Psoas muscle (tissue), 8 donors: ENCODE results near the gene AGRP. TPM values are rescaled to one million over a fixed set of nuclear protein-coding genes. Genes with fewer than 3 reads are reported as not detected.
A peak's percentile ranks its signal among the peaks of the same experiment; 100 is the strongest.

Source experiments
- ATAC-seq, 4 donors: fragments of 200-7000 bp; cut with Tn5 transposase; one replicate each; pipeline ENCODE4 v1.9.1; 2020; ENCODE audit warnings: moderate library complexity in 3 of 4, mild to moderate bottlenecking in 2 of 4
- DNase-seq, 2 donors: peaks; one replicate each; pipeline ENCODE4 v3.0.0-alpha.2; 2020
- H3K27ac ChIP-seq: fragments of 200-600 bp; one replicate; pipeline ENCODE4 v1.8.0; 2022
- H3K27me3 ChIP-seq, 3 donors: fragments of 200-600 bp in 1 of 3; one replicate each; pipeline versions ENCODE4 v1.6.1 to v1.8.0; 2013 to 2022; ENCODE audit warnings: low read length in 2 of 3, mild to moderate bottlenecking in 2 of 3, moderate library complexity in 1 of 3; ENCODE audit not compliant: insufficient read depth in 3 of 3
- H3K36me3 ChIP-seq, 2 donors: fragments of 200-600 bp in 1 of 2; one replicate each; pipeline versions ENCODE4 v1.6.1 to v1.8.0; 2013 to 2022; ENCODE audit warnings: low read depth in 1 of 2, mild to moderate bottlenecking in 1 of 2, moderate library complexity in 1 of 2; ENCODE audit not compliant: insufficient read depth in 1 of 2
- H3K4me1 ChIP-seq: fragments of 200-600 bp; one replicate; pipeline ENCODE4 v1.8.0; 2022
- H3K4me3 ChIP-seq: fragments of 200-600 bp; one replicate; pipeline ENCODE4 v1.8.0; 2022; ENCODE audit warnings: mild to moderate bottlenecking
- H3K9me3 ChIP-seq: fragments of 200-600 bp; one replicate; pipeline ENCODE4 v1.8.0; 2022
- CTCF ChIP-seq: fragments of 200-600 bp; IDR thresholded peaks from one replicate; pipeline ENCODE4 v1.8.0; 2022; ENCODE audit warnings: antibody characterized with exemption
- WGBS, 3 donors: extraction: QIAGEN DNeasy Blood & Tissue Kit; methylation state at CpG; one replicate each; pipeline versions ENCODE4 v1.1.6 to v1.1.7; 2013; 5-methylcytosine and 5-hydroxymethylcytosine counted together
- intact Hi-C, 2 donors: fragments of 100-400 bp; cut with DNase I; formaldehyde crosslinking; loops; one replicate each; pipeline versions ENCODE4 v1.11.0 to v1.14.2; 2022
- polyA plus RNA-seq, 3 donors: library from polyadenylated mRNA; stranded (reverse); fragments of 200-250 nt; gene quantifications; one replicate each; pipeline ENCODE4 v1.2.3, GENCODE V29; 2013
- total RNA-seq, 4 donors: library from RNA; stranded (reverse); fragmentation: NEBNext Ultra II Directional in 2 of 4; extraction: Animal tissue kit (Norgen Biotek cat#: 25700) in 2 of 4; gene quantifications; one replicate each; pipeline versions ENCODE4 v1.2.1 to v1.2.4, GENCODE V29; 2021 to 2023
- donor health status: healthy with polysubstance abuse.
- donor health status: DM: no; HTN: no; CAD: no; lungs with moderate emphysema.
- donor health status: Bipolar disorder and iron deficiency.
- donor health status: healthy.
- donor health status: DM: yes; HTN: yes; CAD: no.
- donor health status: DM: no; HTN: no; CAD: no.
- donor health status: DM: no; HTN: no; CAD: no.
- donor health status: DM: yes; HTN: yes; CAD: no.

The AGRP gene
- total and polyA plus RNA-seq, 7 donors = not detected

GRCh38 chr16:67471758-67472384 is 11.5 kb downstream of the AGRP start:
- Histone ChIP-seq H3K9me3 (no peaks in the 10 kb centered on the region), H3K36me3 (no peaks in the 10 kb centered on the region), H3K4me3 (no peak overlapping the region), H3K27ac (no peak overlapping the region), H3K4me1 (peaks cover 76% of the 10 kb centered on the region), H3K27me3 (no peaks in the 10 kb centered on the region)
- TF ChIP-seq CTCF = no peak
- 84 to 91% (median 87%) methylated on average over 6 of the region's 6 CpGs for WGBS, 3 donors
- DNase-seq (peak in 1 of 2 donors; percentile 46), ATAC-seq (no peak)
- intact Hi-C loops = no loop called here

GRCh38 chr16:67470359-67470758 is 13.0 kb downstream of the AGRP start:
- ATAC-seq (peak; percentile 90 to 95 (median 94)), DNase-seq (peak; percentile 94 to 99)
- H3K36me3 ChIP-seq = no peaks in the 10 kb centered on the region
- peaks cover 67% of the 10 kb centered on the region for H3K4me1 ChIP-seq
- no peaks in the 10 kb centered on the region for H3K27me3 ChIP-seq
- H3K9me3 ChIP-seq = no peaks in the 10 kb centered on the region
- H3K4me3 ChIP-seq = no peak overlapping the region
- intact Hi-C loops = no loop called here
- 15 to 20% (median 18%) methylated on average over 7 of the region's 7 CpGs for WGBS, 3 donors
- peak overlapping the region; percentile 59 for H3K27ac ChIP-seq
- no peak for TF ChIP-seq CTCF

GRCh38 chr16:67468731-67469130 is 14.6 kb downstream of the AGRP start:
- no peak for TF ChIP-seq CTCF
- intact Hi-C loops = no loop called here
- Histone ChIP-seq H3K36me3 (no peaks in the 10 kb centered on the region), H3K4me3 (no peak overlapping the region), H3K4me1 (peaks cover 73% of the 10 kb centered on the region), H3K27ac (no peak overlapping the region), H3K9me3 (no peaks in the 10 kb centered on the region), H3K27me3 (no peaks in the 10 kb centered on the region)
- ATAC-seq (no peak), DNase-seq (no peak)
- WGBS, 3 donors = 88 to 96% (median 93%) methylated on average over 5 of the region's 5 CpGs

- intact Hi-C loops = no loop called here
Measured at GRCh38 chr16:67466581-67466980, 16.8 kb downstream of the AGRP start.

More at GRCh38 chr16:67466581-67466980, 16.8 kb downstream of the AGRP start:
- Histone ChIP-seq H3K36me3 (no peaks in the 10 kb centered on the region), H3K4me1 (peaks cover 82% of the 10 kb centered on the region), H3K4me3 (no peak overlapping the region), H3K27me3 (no peaks in the 10 kb centered on the region), H3K9me3 (no peaks in the 10 kb centered on the region), H3K27ac (no peak overlapping the region)
- no peak for ATAC-seq
- 79 to 83% (median 79%) methylated on average over 6 of the region's 6 CpGs for WGBS, 3 donors
- peak in 1 of 2 donors; percentile 8 for DNase-seq
- TF ChIP-seq CTCF = no peak
